ENCODE measurements around the gene LCOR. TPM values are rescaled to one million over a fixed set of nuclear protein-coding genes. Genes with fewer than 3 reads are reported as not detected.

Gene LCOR
- total RNA-seq, 1 experiment from 2014 or later: 10.5 TPM

DNA sequence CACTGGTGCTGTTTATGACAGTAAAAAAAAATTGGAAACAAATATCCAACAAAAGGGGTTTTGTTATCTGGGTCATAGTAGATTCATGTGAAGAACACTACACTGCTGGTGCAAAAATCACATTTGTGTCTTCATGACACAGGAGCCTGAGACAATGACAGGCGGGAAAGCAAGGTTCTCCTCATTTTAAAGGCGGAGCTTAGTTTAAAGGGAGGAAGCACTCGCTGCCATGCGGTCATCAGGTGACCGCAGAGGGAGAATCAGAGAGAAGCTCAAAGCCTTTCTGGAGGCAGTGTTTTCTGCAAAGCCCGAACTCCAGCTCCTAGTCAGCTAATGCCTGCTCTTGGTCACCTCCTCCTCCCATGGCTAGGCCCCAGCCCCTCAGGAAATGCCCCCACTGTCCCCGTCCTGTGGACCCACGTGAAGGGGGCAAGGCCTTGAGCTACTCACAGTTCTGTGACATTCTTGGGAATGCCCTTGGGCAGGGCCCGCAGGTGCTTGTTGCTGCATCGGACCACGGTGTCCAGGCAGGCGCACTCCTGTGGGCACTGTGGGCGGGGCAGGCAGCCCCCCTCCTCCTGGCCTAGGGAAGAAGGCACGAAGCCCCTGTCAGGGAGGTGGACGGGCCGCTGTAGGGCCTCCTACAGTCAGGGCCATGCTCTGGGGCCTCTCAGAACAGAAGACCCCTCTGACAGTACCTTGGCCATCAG, 207.6 kb downstream of the LCOR start:
- ATAC-seq (no peak), DNase-seq (no peak)
- H3F3A ChIP-seq (ENCODE audit: low read length, unreplicated experiment): no peaks in the 10 kb centered on the region
- no peak overlapping the region for H3K27ac ChIP-seq (ENCODE audit: low read length)
- no peaks in the 10 kb centered on the region for H3K9me3 ChIP-seq (ENCODE audit: low read length)
- no peak overlapping the region for H3K4me2 ChIP-seq (ENCODE audit: low read length)
- no peaks in the 10 kb centered on the region for H3K36me3 ChIP-seq (ENCODE audit: low read depth, low read length)
- no peak overlapping the region for H3K9ac ChIP-seq (ENCODE audit: low read length)
- intact Hi-C loops (cut with micrococcal nuclease): no loop called here
- H3K9me2 ChIP-seq (replicated peaks; ENCODE audit: low read length): no peaks in the 10 kb centered on the region
- no peaks in the 10 kb centered on the region for H4K20me1 ChIP-seq (ENCODE audit: low read length)
- H2AFZ ChIP-seq (ENCODE audit: low read length): no peak overlapping the region
- no TSS peak for BruUV-seq (replicated peaks)
- H3K4me3 ChIP-seq (ENCODE audit: low read length): no peak overlapping the region
- no peaks in the 10 kb centered on the region for H3K27me3 ChIP-seq (ENCODE audit: low read length)
- H3K79me2 ChIP-seq (ENCODE audit: low read length): no peaks in the 10 kb centered on the region
- CTCF ChIA-PET: no interaction called here
- POLR2A ChIA-PET (ENCODE audit: unreplicated experiment): no interaction called here
- 0 out of 2 replicates have a peak, but pooled peaks cover 8% of the 10 kb centered on the region for H3K4me1 ChIP-seq (ENCODE audit: insufficient read depth, low read length)
- TF ChIP-seq EZH2phosphoT487 (IDR thresholded peaks at IDR 0.05; ENCODE audit: borderline replicate concordance, low read length) (no peak), EZH2 (IDR thresholded peaks at IDR 0.05; ENCODE audit: low read length, unreplicated experiment) (no peak)
- TF ChIP-seq, protein P1, sequence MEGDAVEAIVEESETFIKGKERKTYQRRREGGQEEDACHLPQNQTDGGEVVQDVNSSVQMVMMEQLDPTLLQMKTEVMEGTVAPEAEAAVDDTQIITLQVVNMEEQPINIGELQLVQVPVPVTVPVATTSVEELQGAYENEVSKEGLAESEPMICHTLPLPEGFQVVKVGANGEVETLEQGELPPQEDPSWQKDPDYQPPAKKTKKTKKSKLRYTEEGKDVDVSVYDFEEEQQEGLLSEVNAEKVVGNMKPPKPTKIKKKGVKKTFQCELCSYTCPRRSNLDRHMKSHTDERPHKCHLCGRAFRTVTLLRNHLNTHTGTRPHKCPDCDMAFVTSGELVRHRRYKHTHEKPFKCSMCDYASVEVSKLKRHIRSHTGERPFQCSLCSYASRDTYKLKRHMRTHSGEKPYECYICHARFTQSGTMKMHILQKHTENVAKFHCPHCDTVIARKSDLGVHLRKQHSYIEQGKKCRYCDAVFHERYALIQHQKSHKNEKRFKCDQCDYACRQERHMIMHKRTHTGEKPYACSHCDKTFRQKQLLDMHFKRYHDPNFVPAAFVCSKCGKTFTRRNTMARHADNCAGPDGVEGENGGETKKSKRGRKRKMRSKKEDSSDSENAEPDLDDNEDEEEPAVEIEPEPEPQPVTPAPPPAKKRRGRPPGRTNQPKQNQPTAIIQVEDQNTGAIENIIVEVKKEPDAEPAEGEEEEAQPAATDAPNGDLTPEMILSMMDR (conservative IDR thresholded peaks at IDR 0.05; ENCODE audit: low read depth, low read length): no peak

DNA sequence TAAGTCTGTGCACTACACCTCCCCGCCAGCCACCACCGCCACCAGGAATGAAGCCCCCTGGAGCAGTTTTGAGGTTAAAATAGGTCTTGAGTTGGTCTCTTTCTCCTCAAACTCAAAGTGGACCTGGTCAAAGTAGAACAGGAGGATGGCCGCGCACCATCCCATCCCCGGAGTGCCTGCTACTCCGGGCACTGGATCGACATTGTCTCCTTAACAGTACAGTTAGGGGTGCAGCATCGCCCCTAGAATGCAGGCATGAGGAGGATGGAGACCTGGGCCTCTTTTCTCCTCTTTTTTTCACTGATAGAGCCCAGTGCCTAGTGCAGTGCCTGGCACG, 208.1 kb downstream of the LCOR start:
- no peaks in the 10 kb centered on the region for H4K20me1 ChIP-seq (ENCODE audit: low read length)
- 0 out of 2 replicates have a peak, but pooled peaks cover 8% of the 10 kb centered on the region for H3K4me1 ChIP-seq (ENCODE audit: insufficient read depth, low read length)
- POLR2A ChIA-PET (ENCODE audit: unreplicated experiment): no interaction called here
- no peak overlapping the region for H2AFZ ChIP-seq (ENCODE audit: low read length)
- ATAC-seq (no peak), DNase-seq (no peak)
- intact Hi-C loops (cut with micrococcal nuclease): no loop called here
- H3K9ac ChIP-seq (ENCODE audit: low read length): no peak overlapping the region
- no TSS peak for BruUV-seq (replicated peaks)
- H3K4me3 ChIP-seq (ENCODE audit: low read length): no peak overlapping the region
- CTCF ChIA-PET: no interaction called here
- no peak overlapping the region for H3K4me2 ChIP-seq (ENCODE audit: low read length)
- no peaks in the 10 kb centered on the region for H3K9me2 ChIP-seq (replicated peaks; ENCODE audit: low read length)
- no peaks in the 10 kb centered on the region for H3K79me2 ChIP-seq (ENCODE audit: low read length)
- no peaks in the 10 kb centered on the region for H3K9me3 ChIP-seq (ENCODE audit: low read length)
- no peaks in the 10 kb centered on the region for H3K27me3 ChIP-seq (ENCODE audit: low read length)
- H3F3A ChIP-seq (ENCODE audit: low read length, unreplicated experiment): no peaks in the 10 kb centered on the region
- no peak overlapping the region for H3K27ac ChIP-seq (ENCODE audit: low read length)
- H3K36me3 ChIP-seq (ENCODE audit: low read depth, low read length): no peaks in the 10 kb centered on the region
- TF ChIP-seq EZH2phosphoT487 (IDR thresholded peaks at IDR 0.05; ENCODE audit: borderline replicate concordance, low read length) (no peak), EZH2 (IDR thresholded peaks at IDR 0.05; ENCODE audit: low read length, unreplicated experiment) (no peak)
- TF ChIP-seq, protein P1 (conservative IDR thresholded peaks at IDR 0.05; ENCODE audit: low read depth, low read length): no peak

DNA sequence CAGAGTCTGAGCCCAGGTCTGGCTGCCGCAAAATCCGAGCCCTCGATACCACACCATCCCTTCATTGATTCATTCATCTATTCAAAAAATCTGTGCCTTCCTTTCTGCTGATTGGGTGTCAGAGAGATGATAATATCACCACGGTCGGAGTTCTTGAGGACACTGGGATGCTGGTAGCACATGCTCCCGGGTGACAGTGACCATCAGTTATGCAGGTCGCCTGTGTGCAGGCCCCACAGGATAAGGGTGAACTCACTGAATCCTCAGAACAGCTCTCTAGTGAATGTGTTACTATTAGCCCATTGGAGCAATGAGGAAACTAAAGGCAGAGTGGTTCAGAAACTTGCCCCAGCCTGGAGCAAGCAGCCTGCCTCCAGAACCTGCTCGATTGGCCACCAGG, 208.6 kb downstream of the LCOR start:
- Histone ChIP-seq H3K4me1 (ENCODE audit: insufficient read depth, low read length) (0 out of 2 replicates have a peak, but pooled peaks cover 8% of the 10 kb centered on the region), H3K9ac (ENCODE audit: low read length) (no peak overlapping the region), H3K4me3 (ENCODE audit: low read length) (no peak overlapping the region), H3K79me2 (ENCODE audit: low read length) (no peaks in the 10 kb centered on the region), H3K9me3 (ENCODE audit: low read length) (no peaks in the 10 kb centered on the region), H3F3A (ENCODE audit: low read length, unreplicated experiment) (no peaks in the 10 kb centered on the region), H2AFZ (ENCODE audit: low read length) (no peak overlapping the region), H3K27ac (ENCODE audit: low read length) (no peak overlapping the region), H3K9me2 (replicated peaks; ENCODE audit: low read length) (no peaks in the 10 kb centered on the region), H4K20me1 (ENCODE audit: low read length) (no peaks in the 10 kb centered on the region), H3K27me3 (ENCODE audit: low read length) (no peaks in the 10 kb centered on the region), H3K36me3 (ENCODE audit: low read depth, low read length) (no peaks in the 10 kb centered on the region), H3K4me2 (ENCODE audit: low read length) (no peak overlapping the region)
- DNase-seq: no peak
- TF ChIP-seq, protein P1 (conservative IDR thresholded peaks at IDR 0.05; ENCODE audit: low read depth, low read length): no peak
- TF ChIP-seq EZH2phosphoT487 (IDR thresholded peaks at IDR 0.05; ENCODE audit: borderline replicate concordance, low read length): no peak
- TF ChIP-seq EZH2 (IDR thresholded peaks at IDR 0.05; ENCODE audit: low read length, unreplicated experiment): no peak
- BruUV-seq (replicated peaks): no TSS peak
- ChIA-PET CTCF (no interaction called here), POLR2A (ENCODE audit: unreplicated experiment) (no interaction called here)
- intact Hi-C loops (cut with micrococcal nuclease): no loop called here
- no peak for ATAC-seq

All from PC-3 (cell line).